ENCODE data around the gene DHRS7. TPM values are rescaled to one million over a fixed set of nuclear protein-coding genes. Genes with fewer than 3 reads are reported as not detected.
A peak's percentile ranks its signal among the peaks of the same experiment; 100 is the strongest.

DHRS7 gene
- total RNA-seq, 1 experiment from 2014 or later, result 27.7 TPM

- Mint-ChIP-seq H3K4me3 (no peak overlapping the region), H3K4me1 (peaks cover 12 to 18% of the 10 kb centered on the region in 2 experiments), H3K9me3 (no peaks in the 10 kb centered on the region), H3K36me3 (ENCODE audit: insufficient read depth in 1 of 3, low read depth in 3 of 3) (no peaks in the 10 kb centered on the region), H3K27me3 (ENCODE audit: low read depth) (no peaks in the 10 kb centered on the region; the same call in 1 of the 2 replicates), H3K27ac (peak overlapping the region in 1 of 3 experiments; percentile 26; a peak in 1 of 7 replicates)
- no peak overlapping the region for H3K27ac ChIP-seq (ENCODE audit: insufficient read length, low read depth, low read length)
- H4K8ac ChIP-seq (replicated peaks; ENCODE audit: insufficient read length, low read depth, low read length), result no peak overlapping the region
- no peak overlapping the region for H4K5ac ChIP-seq (ENCODE audit: insufficient read length, low read depth, low read length)
- no peak overlapping the region for H2AFZ ChIP-seq (ENCODE audit: low read length)
- no peak overlapping the region for H3K23ac ChIP-seq (ENCODE audit: insufficient read length, low read depth, low read length)
- H3K27me3 ChIP-seq (ENCODE audit: insufficient read depth, low read length), result no peaks in the 10 kb centered on the region
- no peak overlapping the region for H2BK15ac ChIP-seq (ENCODE audit: low read depth, low read length)
- no peak overlapping the region for H4K91ac ChIP-seq (ENCODE audit: insufficient read length, low read depth, low read length)
- no peak overlapping the region for H3K56ac ChIP-seq (ENCODE audit: insufficient read length, low read depth, low read length)
- H3K4ac ChIP-seq (ENCODE audit: low read depth, low read length), result no peak overlapping the region
- no CpG with 5 or more reads among the region's 3 CpGs for WGBS (ENCODE audit: extremely low coverage, insufficient read length, low lambda C conversion rate)
- H2BK12ac ChIP-seq (ENCODE audit: insufficient read length, low read depth, low read length), result no peak overlapping the region
- no peak overlapping the region for H2BK20ac ChIP-seq (ENCODE audit: low read depth, low read length, poor library complexity, severe bottlenecking)
- no peaks in the 10 kb centered on the region for H4K20me1 ChIP-seq (ENCODE audit: control insufficient read depth, insufficient read depth, insufficient read length)
- H2BK120ac ChIP-seq (ENCODE audit: low read depth, low read length, poor library complexity, severe bottlenecking), result no peak overlapping the region
- peaks cover 8% of the 10 kb centered on the region; the same call in 1 of the 2 replicates for H3K4me1 ChIP-seq (ENCODE audit: insufficient read depth, low read length)
- H3K79me1 ChIP-seq (ENCODE audit: insufficient read depth, low read depth, low read length, poor library complexity, severe bottlenecking), result no peaks in the 10 kb centered on the region
- no peak overlapping the region for H3K14ac ChIP-seq (ENCODE audit: insufficient read depth, low read length)
- H2AK5ac ChIP-seq (ENCODE audit: insufficient read length, low read length), result no peak overlapping the region
- no peaks in the 10 kb centered on the region for H3K23me2 ChIP-seq (ENCODE audit: insufficient read length, low read depth, low read length, poor library complexity, severe bottlenecking)
- no peaks in the 10 kb centered on the region for H3K79me2 ChIP-seq (ENCODE audit: insufficient read depth, low read length)
- H3K4me2 ChIP-seq (ENCODE audit: insufficient read depth, insufficient read length, low read length), result no peak overlapping the region
- H3K18ac ChIP-seq (ENCODE audit: insufficient read length, low read depth, low read length), result no peak overlapping the region
- no peak for TF ChIP-seq CTCF (conservative IDR thresholded peaks at IDR 0.05)
- H3K9me3 ChIP-seq (ENCODE audit: control insufficient read depth, low read depth, low read length), result no peaks in the 10 kb centered on the region
- no peak for DNase-seq
- H3T11ph ChIP-seq (ENCODE audit: low read length), result no peak overlapping the region
- no peak overlapping the region for H3K9ac ChIP-seq (ENCODE audit: extremely low read depth, insufficient read length, low read length)
- H2BK5ac ChIP-seq (ENCODE audit: insufficient read length, low read length), result no peak overlapping the region
These were observed 46.0 kb upstream of the DHRS7 start for GRCh38 chr14:60211153-60211552.

Data from H9 (cell line).